ENCODE results near the gene RCSD1.

Gene RCSD1

GRCh38 chr1:167695756-167696561 lies 65.9 kb downstream of the RCSD1 start:
- H3K9ac ChIP-seq (ENCODE audit: low read length), result no peak overlapping the region
- no peak overlapping the region for H3K4me3 ChIP-seq (ENCODE audit: low read depth, low read length)
- no peaks in the 10 kb centered on the region for H3K36me3 ChIP-seq (ENCODE audit: control insufficient read depth, insufficient read depth, low read length)
- no peak overlapping the region for H3K27ac ChIP-seq (ENCODE audit: low read depth, low read length)
- H3K4me1 ChIP-seq (ENCODE audit: control insufficient read depth, insufficient read depth, low read length), result no peaks in the 10 kb centered on the region; the same call in 1 of the 2 replicates
- H3K27me3 ChIP-seq (ENCODE audit: control insufficient read depth, insufficient read depth, low read length), result no peaks in the 10 kb centered on the region
- H3K9me3 ChIP-seq (ENCODE audit: control insufficient read depth, insufficient read depth, low read depth, low read length), result no peaks in the 10 kb centered on the region

- Histone ChIP-seq H3K27me3 (ENCODE audit: control insufficient read depth, insufficient read depth, low read length) (no peaks in the 10 kb centered on the region), H3K4me1 (ENCODE audit: control insufficient read depth, insufficient read depth, low read length) (no peaks in the 10 kb centered on the region; the same call in 1 of the 2 replicates), H3K9ac (ENCODE audit: low read length) (no peak overlapping the region), H3K4me3 (ENCODE audit: low read depth, low read length) (no peak overlapping the region), H3K27ac (ENCODE audit: low read depth, low read length) (no peak overlapping the region), H3K9me3 (ENCODE audit: control insufficient read depth, insufficient read depth, low read depth, low read length) (no peaks in the 10 kb centered on the region), H3K36me3 (ENCODE audit: control insufficient read depth, insufficient read depth, low read length) (no peaks in the 10 kb centered on the region)
These were observed 67.7 kb downstream of the RCSD1 start for GRCh38 chr1:167697667-167698141.

GRCh38 chr1:167698313-167698712 lies 68.3 kb downstream of the RCSD1 start:
- H3K9me3 ChIP-seq (ENCODE audit: control insufficient read depth, insufficient read depth, low read depth, low read length), result no peaks in the 10 kb centered on the region
- H3K27me3 ChIP-seq (ENCODE audit: control insufficient read depth, insufficient read depth, low read length), result no peaks in the 10 kb centered on the region
- no peaks in the 10 kb centered on the region; the same call in 1 of the 2 replicates for H3K4me1 ChIP-seq (ENCODE audit: control insufficient read depth, insufficient read depth, low read length)
- no peak overlapping the region for H3K9ac ChIP-seq (ENCODE audit: low read length)
- H3K4me3 ChIP-seq (ENCODE audit: low read depth, low read length), result no peak overlapping the region
- H3K36me3 ChIP-seq (ENCODE audit: control insufficient read depth, insufficient read depth, low read length), result no peaks in the 10 kb centered on the region
- no peak overlapping the region for H3K27ac ChIP-seq (ENCODE audit: low read depth, low read length)

GRCh38 chr1:167701510-167701909 lies 71.5 kb downstream of the RCSD1 start:
- Histone ChIP-seq H3K27ac (ENCODE audit: low read depth, low read length) (no peak overlapping the region), H3K36me3 (ENCODE audit: control insufficient read depth, insufficient read depth, low read length) (no peaks in the 10 kb centered on the region), H3K9ac (ENCODE audit: low read length) (no peak overlapping the region), H3K4me1 (ENCODE audit: control insufficient read depth, insufficient read depth, low read length) (peaks cover 20% of the 10 kb centered on the region), H3K9me3 (ENCODE audit: control insufficient read depth, insufficient read depth, low read depth, low read length) (no peaks in the 10 kb centered on the region), H3K27me3 (ENCODE audit: control insufficient read depth, insufficient read depth, low read length) (no peaks in the 10 kb centered on the region), H3K4me3 (ENCODE audit: low read depth, low read length) (no peak overlapping the region)

- Histone ChIP-seq H3K27ac (ENCODE audit: low read depth, low read length) (no peak overlapping the region), H3K4me1 (ENCODE audit: control insufficient read depth, insufficient read depth, low read length) (peaks cover 30% of the 10 kb centered on the region), H3K9ac (ENCODE audit: low read length) (no peak overlapping the region), H3K36me3 (ENCODE audit: control insufficient read depth, insufficient read depth, low read length) (no peaks in the 10 kb centered on the region), H3K9me3 (ENCODE audit: control insufficient read depth, insufficient read depth, low read depth, low read length) (no peaks in the 10 kb centered on the region), H3K27me3 (ENCODE audit: control insufficient read depth, insufficient read depth, low read length) (no peaks in the 10 kb centered on the region), H3K4me3 (ENCODE audit: low read depth, low read length) (no peak overlapping the region)
These were observed 73.5 kb downstream of the RCSD1 start for GRCh38 chr1:167703557-167703956.

GRCh38 chr1:167704715-167705114 lies 74.7 kb downstream of the RCSD1 start:
- Histone ChIP-seq H3K9ac (ENCODE audit: low read length) (no peak overlapping the region), H3K4me1 (ENCODE audit: control insufficient read depth, insufficient read depth, low read length) (peaks cover 30% of the 10 kb centered on the region), H3K36me3 (ENCODE audit: control insufficient read depth, insufficient read depth, low read length) (no peaks in the 10 kb centered on the region), H3K4me3 (ENCODE audit: low read depth, low read length) (no peak overlapping the region), H3K27ac (ENCODE audit: low read depth, low read length) (no peak overlapping the region), H3K9me3 (ENCODE audit: control insufficient read depth, insufficient read depth, low read depth, low read length) (no peaks in the 10 kb centered on the region), H3K27me3 (ENCODE audit: control insufficient read depth, insufficient read depth, low read length) (no peaks in the 10 kb centered on the region)

- no peaks in the 10 kb centered on the region for H3K36me3 ChIP-seq (ENCODE audit: control insufficient read depth, insufficient read depth, low read length)
- H3K9ac ChIP-seq (ENCODE audit: low read length), result no peak overlapping the region
- no peaks in the 10 kb centered on the region for H3K27me3 ChIP-seq (ENCODE audit: control insufficient read depth, insufficient read depth, low read length)
- H3K4me1 ChIP-seq (ENCODE audit: control insufficient read depth, insufficient read depth, low read length), result peaks cover 32% of the 10 kb centered on the region
- H3K9me3 ChIP-seq (ENCODE audit: control insufficient read depth, insufficient read depth, low read depth, low read length), result no peaks in the 10 kb centered on the region
- no peak overlapping the region for H3K27ac ChIP-seq (ENCODE audit: low read depth, low read length)
- H3K4me3 ChIP-seq (ENCODE audit: low read depth, low read length), result peak overlapping the region; percentile 26; the same call in 1 of the 2 replicates
These were observed 75.2 kb downstream of the RCSD1 start for GRCh38 chr1:167705250-167705649.

GRCh38 chr1:167706363-167706762 lies 76.3 kb downstream of the RCSD1 start:
- Histone ChIP-seq H3K27me3 (ENCODE audit: control insufficient read depth, insufficient read depth, low read length) (no peaks in the 10 kb centered on the region), H3K4me3 (ENCODE audit: low read depth, low read length) (no peak overlapping the region), H3K9me3 (ENCODE audit: control insufficient read depth, insufficient read depth, low read depth, low read length) (no peaks in the 10 kb centered on the region), H3K27ac (ENCODE audit: low read depth, low read length) (no peak overlapping the region), H3K4me1 (ENCODE audit: control insufficient read depth, insufficient read depth, low read length) (peaks cover 33% of the 10 kb centered on the region), H3K36me3 (ENCODE audit: control insufficient read depth, insufficient read depth, low read length) (no peaks in the 10 kb centered on the region), H3K9ac (ENCODE audit: low read length) (no peak overlapping the region)

GRCh38 chr1:167706931-167707877 lies 77.2 kb downstream of the RCSD1 start:
- H3K4me1 ChIP-seq (ENCODE audit: control insufficient read depth, insufficient read depth, low read length), result peaks cover 33% of the 10 kb centered on the region
- no peak overlapping the region for H3K27ac ChIP-seq (ENCODE audit: low read depth, low read length)

GRCh38 chr1:167707942-167708341 lies 77.9 kb downstream of the RCSD1 start:
- no peaks in the 10 kb centered on the region for H3K36me3 ChIP-seq (ENCODE audit: control insufficient read depth, insufficient read depth, low read length)
- no peak overlapping the region for H3K4me3 ChIP-seq (ENCODE audit: low read depth, low read length)
- H3K9ac ChIP-seq (ENCODE audit: low read length), result no peak overlapping the region
- no peaks in the 10 kb centered on the region for H3K9me3 ChIP-seq (ENCODE audit: control insufficient read depth, insufficient read depth, low read depth, low read length)
- no peak overlapping the region for H3K27ac ChIP-seq (ENCODE audit: low read depth, low read length)
- peaks cover 9% of the 10 kb centered on the region for H3K27me3 ChIP-seq (ENCODE audit: control insufficient read depth, insufficient read depth, low read length)
- peaks cover 33% of the 10 kb centered on the region for H3K4me1 ChIP-seq (ENCODE audit: control insufficient read depth, insufficient read depth, low read length)

More at GRCh38 chr1:167706931-167707877, 77.2 kb downstream of the RCSD1 start:
- Histone ChIP-seq H3K9me3 (ENCODE audit: control insufficient read depth, insufficient read depth, low read depth, low read length) (no peaks in the 10 kb centered on the region), H3K36me3 (ENCODE audit: control insufficient read depth, insufficient read depth, low read length) (no peaks in the 10 kb centered on the region), H3K9ac (ENCODE audit: low read length) (no peak overlapping the region), H3K27me3 (ENCODE audit: control insufficient read depth, insufficient read depth, low read length) (0 out of 2 replicates have a peak, but pooled peaks cover 3% of the 10 kb centered on the region), H3K4me3 (ENCODE audit: low read depth, low read length) (no peak overlapping the region)
